IMR-90 (cell line): Measurements from ENCODE around the gene PTPN5. TPM values are rescaled to one million over a fixed set of nuclear protein-coding genes. Genes with fewer than 3 reads are reported as not detected.

Experiments used
- ATAC-seq: fragments of 200-7000 bp; cut with Tn5 transposase; 2 replicates; pipeline ENCODE4 v1.9.1; 2020; ENCODE audit warnings: low read depth, mild to moderate bottlenecking, moderate library complexity
- BruUV-seq: library from RNA; stranded (reverse); fragments of 400-500 nt; replicated peaks from 2 replicates; lab custom pipeline; 2021; lab: Mats Ljungman, UMichigan
- CTCF ChIA-PET: fragments of 300-600 bp; formaldehyde crosslinking; extraction: SDS; loops from one replicate; lab custom pipeline; 2021; ENCODE audit warnings: antibody characterized with exemption; lab: Yijun Ruan, JAX
- POLR2A ChIA-PET: fragments of 300-600 bp; sonication (Branson Sonifier 250); formaldehyde crosslinking; loops from one replicate; lab custom pipeline; 2022; ENCODE audit warnings: antibody characterized with exemption; ENCODE audit not compliant: unreplicated experiment; lab: Charles Lee
- DNase-seq: peaks from one replicate; pipeline ENCODE4 v3.0.0; 2013
- H2AFZ ChIP-seq: replicated peaks from 2 replicates; pipeline ENCODE3; 2013; ENCODE audit warnings: low read length, mild to moderate bottlenecking; ENCODE audit not compliant: poor library complexity
- H2AK5ac ChIP-seq: 2 replicates; pipeline ENCODE4 v1.6.1; 2013; ENCODE audit warnings: low read depth, low read length, inconsistent platforms
- H2AK9ac ChIP-seq: replicated peaks from 2 replicates; pipeline ENCODE3; 2013; ENCODE audit warnings: mild to moderate bottlenecking, low read depth, low read length, moderate library complexity; ENCODE audit not compliant: poor library complexity
- H2BK120ac ChIP-seq: 2 replicates; pipeline ENCODE4 v1.6.1; 2013; ENCODE audit warnings: low read depth, low read length, inconsistent platforms
- H2BK15ac ChIP-seq: 3 replicates; pipeline ENCODE4 v1.6.1; 2013; ENCODE audit warnings: low read depth, low read length, inconsistent platforms
- H2BK20ac ChIP-seq: 2 replicates; pipeline ENCODE4 v1.6.1; 2013; ENCODE audit warnings: low read depth, mild to moderate bottlenecking, inconsistent platforms, low read length, moderate library complexity
- H2BK5ac ChIP-seq: 2 replicates; pipeline ENCODE4 v1.6.1; 2013; ENCODE audit warnings: mild to moderate bottlenecking, low read depth, low read length, inconsistent platforms; ENCODE audit not compliant: poor library complexity, severe bottlenecking
- H3K14ac ChIP-seq: replicated peaks from 2 replicates; pipeline ENCODE4 v1.6.1; 2013; ENCODE audit warnings: low read depth, low read length, inconsistent platforms
- H3K18ac ChIP-seq: 2 replicates; pipeline ENCODE4 v1.6.1; 2013; ENCODE audit warnings: low read depth, low read length, control low read depth
- H3K23ac ChIP-seq: 2 replicates; pipeline ENCODE4 v1.6.1; 2013; ENCODE audit warnings: low read depth, low read length, inconsistent platforms
- H3K27ac ChIP-seq: 2 replicates; pipeline ENCODE4 v1.5.1; 2013; ENCODE audit warnings: mild to moderate bottlenecking, control low read depth, low read length; ENCODE audit not compliant: insufficient read depth
- H3K27me3 ChIP-seq: 2 replicates; pipeline ENCODE4 v1.6.1; 2013; ENCODE audit warnings: low read length; ENCODE audit not compliant: control insufficient read depth, insufficient read depth
- H3K36me3 ChIP-seq: 2 replicates; pipeline ENCODE4 v1.6.1; 2013; ENCODE audit warnings: low read length, mixed read lengths; ENCODE audit not compliant: control insufficient read depth, insufficient read depth
- H3K4ac ChIP-seq: 2 replicates; pipeline ENCODE4 v1.6.1; 2013; ENCODE audit warnings: low read depth, low read length, inconsistent platforms
- H3K4me1 ChIP-seq: 2 replicates; pipeline ENCODE4 v1.6.1; 2013; ENCODE audit warnings: low read length, mixed read lengths; ENCODE audit not compliant: control insufficient read depth, insufficient read depth
- H3K4me2 ChIP-seq: 2 replicates; pipeline ENCODE4 v1.6.1; 2013; ENCODE audit warnings: low read depth, mild to moderate bottlenecking, control low read depth, low read length, moderate library complexity
- H3K4me3 ChIP-seq: 2 replicates; pipeline ENCODE4 v1.5.1; 2013; ENCODE audit warnings: low read depth, mild to moderate bottlenecking, control low read depth, low read length, moderate library complexity; ENCODE audit not compliant: insufficient read depth
- H3K56ac ChIP-seq: 2 replicates; pipeline ENCODE4 v1.6.1; 2013; ENCODE audit warnings: low read length, inconsistent platforms; ENCODE audit not compliant: insufficient read depth; ENCODE audit errors: extremely low read depth
- H3K79me1 ChIP-seq, 2 experiments: 2 replicates each; pipeline ENCODE4 v1.6.1; 2013; ENCODE audit warnings: low read length in 2 of 2, inconsistent platforms in 1 of 2, low read depth in 1 of 2
- H3K9ac ChIP-seq: 2 replicates; pipeline ENCODE4 v1.6.1; 2013; ENCODE audit warnings: low read depth, low read length, control low read depth
- H3K9me1 ChIP-seq: 2 replicates; pipeline ENCODE4 v1.6.1; 2013; ENCODE audit warnings: low read length, inconsistent platforms; ENCODE audit not compliant: insufficient read depth
- H3K9me3 ChIP-seq: 2 replicates; pipeline ENCODE4 v1.6.1; 2013; ENCODE audit warnings: low read length; ENCODE audit not compliant: control insufficient read depth, insufficient read depth
- H4K20me1 ChIP-seq: 2 replicates; pipeline ENCODE4 v1.6.1; 2013; ENCODE audit warnings: low read length, inconsistent platforms; ENCODE audit not compliant: insufficient read depth
- H4K5ac ChIP-seq: 2 replicates; pipeline ENCODE4 v1.6.1; 2013; ENCODE audit warnings: mild to moderate bottlenecking, low read depth, low read length, control low read depth
- H4K8ac ChIP-seq, 2 experiments: 2 replicates each; pipeline ENCODE4 v1.6.1; 2013; ENCODE audit warnings: low read depth in 2 of 2, low read length in 2 of 2, control low read depth in 1 of 2, inconsistent platforms in 1 of 2
- H4K91ac ChIP-seq: 2 replicates; pipeline ENCODE4 v1.6.1; 2013; ENCODE audit warnings: low read depth, low read length, inconsistent platforms; ENCODE audit not compliant: insufficient read depth
- CEBPB ChIP-seq: IDR thresholded peaks from 2 replicates; pipeline ENCODE4 v1.6.1; 2012; ENCODE audit warnings: low read depth, low read length, improper control_type of control experiment
- CHD1 ChIP-seq: IDR thresholded peaks from 2 replicates; pipeline ENCODE4 v1.6.1; 2012; ENCODE audit warnings: low read depth, low read length, improper control_type of control experiment
- FOS ChIP-seq: fragments of 150-350 bp; IDR thresholded peaks from 2 replicates; pipeline ENCODE4 v1.6.1; 2016; ENCODE audit warnings: low read depth, low read length
- MAFK ChIP-seq: IDR thresholded peaks from 2 replicates; pipeline ENCODE4 v1.6.1; 2012; ENCODE audit warnings: low read depth, low read length, improper control_type of control experiment
- MAZ ChIP-seq: IDR thresholded peaks from 2 replicates; pipeline ENCODE4 v1.6.1; 2012; ENCODE audit warnings: low read depth, mild to moderate bottlenecking, low read length, improper control_type of control experiment, moderate library complexity, borderline replicate concordance
- MXI1 ChIP-seq: IDR thresholded peaks from 2 replicates; pipeline ENCODE4 v1.6.1; 2012; ENCODE audit warnings: low read depth, mild to moderate bottlenecking, low read length, moderate library complexity, borderline replicate concordance
- NFE2L2 ChIP-seq: fragments of 150-350 bp; IDR thresholded peaks from 2 replicates; pipeline ENCODE4 v1.6.1; 2016; ENCODE audit warnings: low read depth, mild to moderate bottlenecking, low read length
- POLR2A ChIP-seq: IDR thresholded peaks from 2 replicates; pipeline ENCODE4 v1.6.1; 2012; ENCODE audit warnings: mild to moderate bottlenecking, low read depth, low read length
- RAD21 ChIP-seq: IDR thresholded peaks from 2 replicates; pipeline ENCODE4 v1.6.1; 2012; ENCODE audit warnings: low read length, improper control_type of control experiment
- RCOR1 ChIP-seq: IDR thresholded peaks from 2 replicates; pipeline ENCODE4 v1.6.1; 2012; ENCODE audit warnings: mild to moderate bottlenecking, low read length, improper control_type of control experiment; ENCODE audit not compliant: insufficient replicate concordance
- RFX5 ChIP-seq: IDR thresholded peaks from 2 replicates; pipeline ENCODE4 v1.8.0; 2012; ENCODE audit warnings: low read depth, mild to moderate bottlenecking, low read length, moderate library complexity
- SMC3 ChIP-seq: fragments of 150-350 bp; IDR thresholded peaks from 2 replicates; pipeline ENCODE4 v1.6.1; 2016; ENCODE audit warnings: low read depth, mild to moderate bottlenecking, antibody characterized with exemption, low read length, moderate library complexity
- USF2 ChIP-seq: fragments of 150-350 bp; IDR thresholded peaks from 2 replicates; pipeline ENCODE4 v1.6.1; 2017; ENCODE audit warnings: mild to moderate bottlenecking, antibody characterized with exemption, low read length, low read depth
- WGBS, 2 experiments: methylation state at CpG; one replicate each; pipeline versions ENCODE4 v1.1.5 to v1.1.7; 2013; ENCODE audit warnings: missing lambda C conversion rate in 2 of 2; ENCODE audit not compliant: insufficient read length in 1 of 2; ENCODE audit errors: extremely low coverage in 2 of 2; 5-methylcytosine and 5-hydroxymethylcytosine counted together
- dilution Hi-C: fragments of 300-500 bp; cut with HindIII; formaldehyde crosslinking; loops from one replicate; pipeline ENCODE4 v1.14.3; 2018; ENCODE audit warnings: low sequenced_read_pairs; ENCODE audit not compliant: unreplicated experiment
- in situ Hi-C: fragments of 300-500 bp; cut with MboI; formaldehyde crosslinking; loops from 3 replicates; pipeline ENCODE4 v1.14.3; 2019; ENCODE audit warnings: low sequenced_read_pairs, inconsistent platforms, mixed read lengths
- intact Hi-C: fragments of 100-400 bp; cut with micrococcal nuclease; formaldehyde crosslinking; loops from 2 replicates; pipeline ENCODE4 v1.10.0; 2022
- polyA plus RNA-seq, 3 experiments: library from polyadenylated mRNA; depleted of rRNA; stranded (reverse); fragments of >200 nt; gene quantifications; 2 replicates each; pipeline ENCODE4 v1.2.3, GENCODE V29; 2012; ENCODE audit warnings: low replicate concordance in 1 of 3
- total RNA-seq: library from RNA; depleted of rRNA; stranded (reverse); fragments of >200 nt; gene quantifications from 2 replicates; pipeline ENCODE4 v1.2.3, GENCODE V29; 2012
- TF ChIP-seq, protein P1 (sequence below): fragments of 150-350 bp; IDR thresholded peaks from 2 replicates; pipeline ENCODE4 v1.6.1; 2016; ENCODE audit warnings: low read depth, mild to moderate bottlenecking, low read length, moderate library complexity, borderline replicate concordance
- TF ChIP-seq, protein P2 (sequence below): conservative IDR thresholded peaks from 2 replicates; pipeline ENCODE4 v1.5.1; 2012; ENCODE audit warnings: mild to moderate bottlenecking, low read depth, low read length, improper control_type of control experiment

Gene PTPN5
- total and polyA plus RNA-seq, 2 of the 4 experiments (the other 2 are of a cell fraction), result not detected

DNA sequence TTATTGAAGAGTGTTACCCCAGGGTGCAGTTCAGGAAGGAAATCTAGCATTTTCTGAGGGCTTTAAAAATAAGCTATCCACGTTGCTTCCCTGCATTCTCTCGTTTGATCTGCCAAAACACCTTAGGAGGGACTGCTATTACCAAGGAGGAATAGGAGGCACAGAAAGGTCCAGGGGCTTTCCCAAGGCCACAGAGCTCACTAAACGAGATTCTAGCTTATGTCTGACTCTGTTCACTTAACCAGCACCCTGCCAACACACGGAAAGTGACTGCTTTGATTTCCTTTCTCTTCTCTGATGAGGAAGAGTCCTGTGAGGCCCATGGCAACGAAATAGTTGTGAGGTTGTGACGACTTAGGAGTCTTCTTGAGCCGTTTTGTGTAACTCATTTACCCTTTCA lies 3.4 kb upstream of the PTPN5 start:
- H3K36me3 ChIP-seq, result no peaks in the 10 kb centered on the region
- H4K20me1 ChIP-seq, result no peaks in the 10 kb centered on the region
- ChIA-PET POLR2A (no interaction called here), CTCF (interaction anchor here (0.8 kb wide), 1 partner anchor 12 kb away, joined by 3 read pairs; no protein-coding TSS in a partner anchor)
- H3K14ac ChIP-seq, result no peak overlapping the region
- no peak overlapping the region for H3K18ac ChIP-seq
- no peak for ATAC-seq
- no peak overlapping the region for H3K4me3 ChIP-seq
- whole genome bisulfite sequencing, 2 experiments, result no CpG with 5 or more reads among the region's 7 CpGs
- H3K27ac ChIP-seq, result no peak overlapping the region
- DNase-seq, result no peak
- no peaks in the 10 kb centered on the region for H3K4me1 ChIP-seq
- H3K4me2 ChIP-seq, result no peak overlapping the region
- no peak overlapping the region for H4K5ac ChIP-seq
- no peaks in the 10 kb centered on the region for H3K79me1 ChIP-seq
- no peaks in the 10 kb centered on the region for H3K9me1 ChIP-seq
- no peak overlapping the region for H3K4ac ChIP-seq
- TF ChIP-seq RFX5 (no peak), MXI1 (no peak), RCOR1 (no peak), USF2 (no peak), POLR2A (no peak), CEBPB (no peak), NFE2L2 (no peak), SMC3 (no peak), RAD21 (no peak), CHD1 (no peak), MAZ (no peak), FOS (no peak), MAFK (no peak)
- TF ChIP-seq, protein P1, sequence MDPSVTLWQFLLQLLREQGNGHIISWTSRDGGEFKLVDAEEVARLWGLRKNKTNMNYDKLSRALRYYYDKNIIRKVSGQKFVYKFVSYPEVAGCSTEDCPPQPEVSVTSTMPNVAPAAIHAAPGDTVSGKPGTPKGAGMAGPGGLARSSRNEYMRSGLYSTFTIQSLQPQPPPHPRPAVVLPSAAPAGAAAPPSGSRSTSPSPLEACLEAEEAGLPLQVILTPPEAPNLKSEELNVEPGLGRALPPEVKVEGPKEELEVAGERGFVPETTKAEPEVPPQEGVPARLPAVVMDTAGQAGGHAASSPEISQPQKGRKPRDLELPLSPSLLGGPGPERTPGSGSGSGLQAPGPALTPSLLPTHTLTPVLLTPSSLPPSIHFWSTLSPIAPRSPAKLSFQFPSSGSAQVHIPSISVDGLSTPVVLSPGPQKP, result no peak
- TF ChIP-seq, protein P2, sequence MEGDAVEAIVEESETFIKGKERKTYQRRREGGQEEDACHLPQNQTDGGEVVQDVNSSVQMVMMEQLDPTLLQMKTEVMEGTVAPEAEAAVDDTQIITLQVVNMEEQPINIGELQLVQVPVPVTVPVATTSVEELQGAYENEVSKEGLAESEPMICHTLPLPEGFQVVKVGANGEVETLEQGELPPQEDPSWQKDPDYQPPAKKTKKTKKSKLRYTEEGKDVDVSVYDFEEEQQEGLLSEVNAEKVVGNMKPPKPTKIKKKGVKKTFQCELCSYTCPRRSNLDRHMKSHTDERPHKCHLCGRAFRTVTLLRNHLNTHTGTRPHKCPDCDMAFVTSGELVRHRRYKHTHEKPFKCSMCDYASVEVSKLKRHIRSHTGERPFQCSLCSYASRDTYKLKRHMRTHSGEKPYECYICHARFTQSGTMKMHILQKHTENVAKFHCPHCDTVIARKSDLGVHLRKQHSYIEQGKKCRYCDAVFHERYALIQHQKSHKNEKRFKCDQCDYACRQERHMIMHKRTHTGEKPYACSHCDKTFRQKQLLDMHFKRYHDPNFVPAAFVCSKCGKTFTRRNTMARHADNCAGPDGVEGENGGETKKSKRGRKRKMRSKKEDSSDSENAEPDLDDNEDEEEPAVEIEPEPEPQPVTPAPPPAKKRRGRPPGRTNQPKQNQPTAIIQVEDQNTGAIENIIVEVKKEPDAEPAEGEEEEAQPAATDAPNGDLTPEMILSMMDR, result no peak
- intact Hi-C loops (no loop called here), in situ Hi-C loops (no loop called here), dilution Hi-C loops (no loop called here)
- no peak overlapping the region for H3K23ac ChIP-seq
- H3K9ac ChIP-seq, result no peak overlapping the region
- no peak overlapping the region for H2BK20ac ChIP-seq
- peaks cover 38% of the 10 kb centered on the region for H3K27me3 ChIP-seq
- H3K56ac ChIP-seq, result no peak overlapping the region
- no peak overlapping the region for H2AK9ac ChIP-seq
- H2AFZ ChIP-seq, result no peak overlapping the region
- BruUV-seq, result no TSS peak
- H4K91ac ChIP-seq, result no peak overlapping the region
- no peak overlapping the region for H4K8ac ChIP-seq
- H2BK15ac ChIP-seq, result no peak overlapping the region
- H2BK5ac ChIP-seq, result no peak overlapping the region
- H2BK120ac ChIP-seq, result no peak overlapping the region
- no peak overlapping the region for H2AK5ac ChIP-seq
- peaks cover 2% of the 10 kb centered on the region; the same call in 1 of the 2 replicates for H3K9me3 ChIP-seq
